SJCRH30 (cell line): ENCODE measurements around the gene FSHR. TPM values are rescaled to one million over a fixed set of nuclear protein-coding genes. Genes with fewer than 3 reads are reported as not detected.
A peak's percentile ranks its signal among the peaks of the same experiment; 100 is the strongest.

Source experiments
- DNase-seq, 2 experiments: peaks; one replicate each; pipeline ENCODE4 v3.0.0-alpha.2; 2015 to 2020
- H3K27ac ChIP-seq: fragments of 250-450 bp; sonication (Bioruptor Pico); 2 replicates; pipeline ENCODE4 v1.5.1; 2020; ENCODE audit warnings: mild to moderate bottlenecking, moderate library complexity
- H3K27me3 ChIP-seq: fragments of 250-450 bp; sonication (Bioruptor Pico); 2 replicates; pipeline ENCODE4 v1.5.1; 2020; ENCODE audit warnings: mild to moderate bottlenecking, moderate library complexity
- H3K36me3 ChIP-seq: fragments of 250-450 bp; sonication (Bioruptor Pico); 2 replicates; pipeline ENCODE4 v1.5.1; 2020; ENCODE audit warnings: mild to moderate bottlenecking, moderate library complexity
- H3K4me1 ChIP-seq: fragments of 250-450 bp; sonication (Bioruptor Pico); 2 replicates; pipeline ENCODE4 v1.5.1; 2020; ENCODE audit warnings: mild to moderate bottlenecking, moderate library complexity
- H3K4me3 ChIP-seq: fragments of 250-450 bp; sonication (Bioruptor Pico); 2 replicates; pipeline ENCODE4 v1.5.1; 2020; ENCODE audit warnings: mild to moderate bottlenecking, moderate library complexity
- H3K9me3 ChIP-seq: fragments of 250-450 bp; sonication (Bioruptor Pico); replicated peaks from 2 replicates; pipeline ENCODE4 v1.5.1; 2020; ENCODE audit warnings: mild to moderate bottlenecking, moderate library complexity
- total RNA-seq: library from RNA; depleted of rRNA; stranded (reverse); fragments of >200 nt; shearing (Covaris generic); gene quantifications from 2 replicates; pipeline ENCODE4 v1.2.3, GENCODE V29; 2014

The FSHR gene
- total RNA-seq, 1 experiment from 2014 or later = not detected

DNA sequence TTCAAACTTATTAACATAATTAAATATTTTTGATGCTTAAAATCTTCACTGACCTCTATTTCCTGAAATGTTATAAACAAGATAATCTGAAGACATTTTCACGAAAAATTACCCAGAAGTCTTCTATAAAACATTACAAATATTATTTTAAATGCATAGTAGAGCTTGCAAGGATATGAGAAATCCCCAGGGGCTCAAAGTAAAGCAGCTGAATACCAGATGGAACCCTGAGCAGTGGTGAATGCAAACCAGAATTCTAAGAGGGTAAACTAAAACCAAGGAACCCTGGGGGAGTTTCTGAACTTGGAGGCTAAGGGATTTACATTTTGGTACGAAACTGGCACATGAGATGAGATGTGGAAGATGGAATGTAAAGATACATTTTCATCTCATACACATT lies 83.6 kb downstream of the FSHR start:
- H3K9me3 ChIP-seq = no peaks in the 10 kb centered on the region
- no peaks in the 10 kb centered on the region for H3K27me3 ChIP-seq
- no peak overlapping the region for H3K27ac ChIP-seq
- H3K4me3 ChIP-seq = no peak overlapping the region
- H3K36me3 ChIP-seq = no peaks in the 10 kb centered on the region
- H3K4me1 ChIP-seq = no peaks in the 10 kb centered on the region
- DNase-seq = no peak

DNA sequence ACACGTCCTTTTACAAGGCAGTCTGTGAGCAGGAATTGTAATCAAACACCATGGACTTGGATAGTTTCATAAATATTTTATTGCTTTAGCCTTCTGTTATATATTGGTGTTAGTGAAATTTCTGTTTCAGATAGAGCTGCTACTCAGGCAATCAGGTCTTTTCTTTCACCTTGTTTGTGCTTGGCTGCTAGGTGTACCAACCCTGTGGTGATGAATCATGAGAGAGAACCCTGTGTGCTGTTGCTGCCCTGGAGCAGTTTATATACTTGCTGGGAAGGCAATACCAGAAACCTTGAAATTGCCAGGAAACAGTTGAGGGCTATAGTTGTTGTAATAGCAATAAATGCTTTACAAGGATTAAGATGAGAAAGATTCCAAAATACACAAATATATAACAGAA lies 84.5 kb downstream of the FSHR start:
- H3K9me3 ChIP-seq = no peaks in the 10 kb centered on the region
- H3K27ac ChIP-seq = no peak overlapping the region
- no peak for DNase-seq
- H3K4me1 ChIP-seq = no peaks in the 10 kb centered on the region
- no peak overlapping the region for H3K4me3 ChIP-seq
- no peaks in the 10 kb centered on the region for H3K36me3 ChIP-seq
- no peaks in the 10 kb centered on the region for H3K27me3 ChIP-seq

DNA sequence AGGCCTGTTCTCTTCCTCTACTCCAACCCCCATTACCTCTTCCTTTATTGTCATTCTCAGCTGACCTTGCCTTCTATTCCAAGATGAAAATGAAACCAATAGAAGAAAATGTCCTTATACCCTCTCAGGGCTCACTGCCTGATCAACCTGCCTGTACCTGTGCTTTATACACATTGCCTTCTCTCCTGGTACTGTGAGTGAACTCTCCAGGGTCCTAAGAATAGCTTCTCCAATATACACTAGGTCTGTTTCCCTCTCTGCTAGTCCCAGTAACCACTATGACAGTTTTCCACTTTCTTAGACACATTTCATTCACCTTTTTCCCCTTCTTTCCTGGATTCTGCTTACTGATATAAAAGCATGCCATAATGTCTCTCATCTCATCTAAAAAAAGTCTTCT lies 85.7 kb downstream of the FSHR start:
- Histone ChIP-seq H3K9me3 (no peaks in the 10 kb centered on the region), H3K27me3 (no peaks in the 10 kb centered on the region), H3K36me3 (no peaks in the 10 kb centered on the region), H3K4me1 (no peaks in the 10 kb centered on the region), H3K4me3 (no peak overlapping the region), H3K27ac (no peak overlapping the region)
- DNase-seq = no peak

DNA sequence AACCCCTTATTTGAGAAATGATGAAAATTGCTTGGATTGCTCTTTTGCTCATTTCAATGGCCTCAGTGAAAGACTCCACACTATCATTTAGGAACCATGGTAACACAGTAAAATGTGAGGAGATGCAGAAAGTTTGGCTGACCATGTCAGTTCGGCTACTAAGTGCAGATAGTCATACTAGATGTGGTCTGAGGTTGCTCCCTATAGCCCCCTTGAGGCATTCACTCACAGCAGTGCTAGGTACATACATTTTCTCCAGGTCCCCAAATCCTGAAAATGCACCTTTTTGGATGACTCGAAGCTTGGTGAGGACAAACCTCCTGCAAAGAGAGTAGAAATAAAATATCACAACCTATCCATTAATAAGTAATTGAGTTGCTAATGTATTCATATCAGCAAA lies 86.3 kb downstream of the FSHR start:
- no peaks in the 10 kb centered on the region for H3K4me1 ChIP-seq
- H3K36me3 ChIP-seq = no peaks in the 10 kb centered on the region
- no peaks in the 10 kb centered on the region for H3K27me3 ChIP-seq
- H3K27ac ChIP-seq = no peak overlapping the region
- H3K4me3 ChIP-seq = no peak overlapping the region
- no peak for DNase-seq
- H3K9me3 ChIP-seq = no peaks in the 10 kb centered on the region

DNA sequence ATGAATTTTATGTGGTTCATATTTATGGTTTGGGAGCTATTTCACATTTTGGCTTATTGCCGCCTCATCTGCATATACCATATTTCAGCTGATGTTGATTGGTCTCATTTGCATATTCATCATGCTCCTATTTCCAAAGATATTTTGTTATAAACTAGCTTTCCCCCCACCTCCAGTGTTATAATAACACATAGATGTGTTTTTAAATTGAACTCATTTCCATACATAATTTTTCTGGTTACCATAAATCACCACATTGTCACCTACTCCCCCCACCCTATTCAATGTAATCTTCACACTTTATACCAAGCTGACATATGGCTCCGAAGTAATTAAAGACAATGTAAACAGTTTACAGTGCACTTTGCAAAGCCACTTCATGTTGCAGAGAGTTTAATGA lies 101.2 kb downstream of the FSHR start:
- no peak for DNase-seq
- no peaks in the 10 kb centered on the region for H3K36me3 ChIP-seq
- H3K4me1 ChIP-seq = no peaks in the 10 kb centered on the region
- no peaks in the 10 kb centered on the region; the same call in 1 of the 2 replicates for H3K9me3 ChIP-seq
- H3K27me3 ChIP-seq = no peaks in the 10 kb centered on the region
- H3K4me3 ChIP-seq = no peak overlapping the region
- H3K27ac ChIP-seq = no peak overlapping the region

DNA sequence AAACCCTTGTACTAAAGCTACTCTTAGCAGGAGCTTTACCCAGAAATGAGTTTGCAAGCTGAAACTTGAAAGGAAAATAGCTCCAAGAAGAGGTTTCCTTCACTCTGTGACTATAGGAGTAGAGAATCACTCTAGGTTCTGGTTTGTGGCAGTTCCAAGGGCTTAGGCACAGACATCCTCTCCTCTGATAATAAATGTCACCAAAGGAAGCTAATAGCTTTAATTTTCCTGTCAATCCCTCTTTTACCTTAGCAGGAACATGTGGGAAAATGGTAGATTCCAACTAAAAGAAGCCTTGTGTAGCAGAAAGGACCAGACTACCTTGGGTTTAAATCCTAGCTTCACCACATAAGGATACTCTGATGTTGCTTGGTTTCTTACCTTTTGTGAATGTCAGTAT lies 104.0 kb downstream of the FSHR start:
- Histone ChIP-seq H3K9me3 (no peaks in the 10 kb centered on the region), H3K27me3 (no peaks in the 10 kb centered on the region), H3K27ac (no peak overlapping the region), H3K4me1 (no peaks in the 10 kb centered on the region), H3K36me3 (no peaks in the 10 kb centered on the region), H3K4me3 (no peak overlapping the region)
- DNase-seq = no peak

DNA sequence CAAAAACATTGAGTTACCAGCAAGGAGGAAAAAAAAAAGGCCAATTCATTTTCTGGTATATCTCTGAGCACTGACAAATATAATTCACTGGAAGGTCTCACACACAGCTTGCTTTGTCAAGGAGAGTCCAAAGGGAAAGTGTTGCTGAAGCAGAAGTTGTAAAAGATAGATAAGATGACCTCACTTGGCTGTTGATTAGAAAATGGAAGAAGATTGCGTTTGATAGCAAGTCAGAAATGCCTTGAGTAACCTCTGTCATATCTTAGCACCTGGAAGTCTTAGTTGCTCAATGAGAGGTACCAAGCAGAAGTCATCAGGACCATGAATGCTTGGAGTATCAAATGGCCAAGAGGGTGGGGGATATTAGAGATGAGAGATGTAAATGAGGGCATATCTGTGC lies 105.2 kb downstream of the FSHR start:
- H3K9me3 ChIP-seq = no peaks in the 10 kb centered on the region
- H3K27me3 ChIP-seq = no peaks in the 10 kb centered on the region
- no peak overlapping the region for H3K4me3 ChIP-seq
- no peak for DNase-seq
- H3K27ac ChIP-seq = no peak overlapping the region
- no peaks in the 10 kb centered on the region for H3K4me1 ChIP-seq
- H3K36me3 ChIP-seq = no peaks in the 10 kb centered on the region

DNA sequence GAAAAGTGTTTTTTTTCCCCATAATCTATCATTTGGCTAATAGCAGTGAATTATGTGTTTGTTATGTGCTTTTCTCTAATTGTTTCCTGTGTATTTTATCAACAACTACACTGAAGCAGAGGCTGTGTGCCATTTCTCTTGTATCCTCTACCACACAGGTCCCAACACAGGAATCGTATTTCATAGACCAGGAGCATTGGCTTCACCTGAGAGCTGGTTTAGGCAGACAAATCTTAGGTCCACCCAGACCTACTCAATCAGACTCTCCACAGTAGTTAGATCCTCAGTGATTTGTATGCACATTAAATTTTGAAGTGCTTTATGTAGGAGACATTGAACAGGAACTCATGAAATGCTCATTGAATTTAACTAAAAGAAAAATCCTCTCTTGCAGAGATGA lies 109.2 kb downstream of the FSHR start:
- no peaks in the 10 kb centered on the region for H3K27me3 ChIP-seq
- DNase-seq = no peak
- H3K27ac ChIP-seq = no peak overlapping the region
- no peaks in the 10 kb centered on the region for H3K4me1 ChIP-seq
- H3K4me3 ChIP-seq = no peak overlapping the region
- no peaks in the 10 kb centered on the region for H3K36me3 ChIP-seq
- H3K9me3 ChIP-seq = no peaks in the 10 kb centered on the region

DNA sequence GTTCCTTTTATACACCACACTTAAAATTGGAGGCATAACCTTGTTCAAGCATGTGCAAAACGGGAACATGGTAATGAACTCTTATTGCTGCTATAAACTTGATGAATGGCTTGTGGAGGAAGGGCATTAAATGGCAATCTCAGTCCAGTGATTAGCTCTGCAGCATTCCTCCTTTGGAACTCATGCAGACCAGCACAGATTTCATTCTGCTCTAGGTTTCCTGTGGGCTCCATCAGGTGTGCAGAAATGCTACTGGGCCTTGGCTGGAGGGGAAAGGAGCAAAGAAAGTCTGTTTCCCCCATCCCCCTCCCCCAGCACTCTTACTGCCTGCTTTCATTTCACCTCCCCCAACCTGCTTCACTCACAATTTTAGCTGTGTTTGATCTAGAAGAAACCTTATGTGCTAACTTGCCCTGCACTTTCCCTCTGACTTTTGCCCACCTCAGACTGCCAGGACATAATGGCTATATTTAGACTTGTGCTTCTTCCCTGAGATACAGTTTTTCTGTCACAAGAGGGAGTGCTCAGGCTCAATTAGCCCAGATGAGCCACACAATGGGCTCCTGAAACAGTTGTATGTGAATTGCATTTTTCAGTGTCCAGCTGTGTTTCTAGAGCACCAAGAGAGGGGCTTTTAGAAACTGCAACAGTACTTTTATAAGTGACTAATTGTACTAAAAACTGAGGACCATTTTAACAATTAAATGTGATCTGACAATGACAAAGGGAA lies 109.8 kb downstream of the FSHR start:
- no peaks in the 10 kb centered on the region for H3K9me3 ChIP-seq
- no peak overlapping the region for H3K4me3 ChIP-seq
- H3K4me1 ChIP-seq = no peaks in the 10 kb centered on the region
- DNase-seq = peak in 1 of 2 experiments; percentile 11
- no peaks in the 10 kb centered on the region for H3K27me3 ChIP-seq
- H3K36me3 ChIP-seq = no peaks in the 10 kb centered on the region
- H3K27ac ChIP-seq = no peak overlapping the region

DNA sequence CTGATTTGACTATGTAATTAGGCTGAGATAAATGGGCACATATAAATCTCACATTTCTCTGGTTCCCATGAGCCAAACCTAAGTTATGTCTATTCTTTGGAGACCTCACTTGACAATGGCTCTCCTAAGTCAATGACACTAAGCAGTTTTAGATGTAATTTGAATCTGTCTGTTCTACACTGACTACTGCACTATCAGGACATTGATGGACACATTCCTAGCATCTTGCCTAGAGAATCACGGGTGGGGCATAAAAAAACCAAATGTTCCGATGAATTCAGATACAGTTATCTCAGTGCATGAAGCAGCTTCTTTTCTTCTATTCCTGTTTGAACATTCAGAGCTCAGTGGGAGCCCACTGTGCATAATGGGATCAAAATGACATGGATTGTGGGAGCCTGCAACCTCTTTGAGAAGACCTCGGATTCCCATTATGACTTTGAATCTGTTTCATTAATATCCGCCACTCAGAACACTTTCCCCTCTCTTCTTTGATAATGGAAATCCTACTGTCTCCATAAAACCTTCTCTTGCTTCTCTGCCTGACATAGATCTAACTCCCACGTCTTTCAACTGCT lies 110.8 kb downstream of the FSHR start:
- Histone ChIP-seq H3K4me1 (no peaks in the 10 kb centered on the region), H3K9me3 (no peaks in the 10 kb centered on the region), H3K36me3 (no peaks in the 10 kb centered on the region), H3K27me3 (no peaks in the 10 kb centered on the region), H3K27ac (no peak overlapping the region), H3K4me3 (no peak overlapping the region)
- no peak for DNase-seq

DNA sequence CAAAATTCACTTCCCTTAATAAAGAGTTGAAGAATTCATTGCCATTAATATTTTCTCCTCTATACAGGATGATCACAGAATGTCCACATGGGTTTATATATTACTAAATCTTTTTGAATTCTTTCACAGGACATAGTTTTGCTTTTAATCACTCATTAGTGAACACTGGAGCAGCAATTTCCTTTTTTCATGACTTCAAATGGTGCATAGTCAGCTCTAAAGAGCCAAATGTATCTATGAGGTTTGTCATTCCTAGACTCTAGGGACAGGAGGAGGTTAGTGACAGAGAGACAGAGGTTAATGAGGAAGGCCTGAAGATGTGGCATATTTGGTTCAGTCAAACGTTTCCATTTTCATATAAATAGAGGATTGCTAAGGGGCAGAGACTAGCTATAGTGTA lies 111.8 kb downstream of the FSHR start:
- Histone ChIP-seq H3K9me3 (no peaks in the 10 kb centered on the region), H3K27me3 (no peaks in the 10 kb centered on the region), H3K27ac (no peak overlapping the region), H3K4me1 (no peaks in the 10 kb centered on the region), H3K36me3 (no peaks in the 10 kb centered on the region), H3K4me3 (no peak overlapping the region)
- no peak for DNase-seq

DNA sequence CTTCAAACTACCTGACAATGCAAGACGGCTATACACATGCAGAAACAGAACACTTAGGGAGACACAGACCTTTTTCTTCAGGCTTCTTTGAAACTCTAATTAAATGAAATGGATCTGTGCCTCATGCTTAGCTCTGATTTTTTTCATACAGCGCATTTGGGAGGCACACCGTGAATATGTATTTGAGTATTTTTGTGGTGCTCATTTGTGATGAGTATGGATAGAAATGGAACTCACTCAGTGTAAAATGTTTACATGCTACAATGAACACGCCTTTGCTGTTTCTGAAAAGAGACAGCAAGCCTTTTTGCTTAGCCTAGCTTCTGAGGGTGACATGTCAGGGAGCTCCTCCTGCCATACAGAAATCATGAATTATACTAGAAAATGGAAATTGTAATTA lies 113.3 kb downstream of the FSHR start:
- no peaks in the 10 kb centered on the region for H3K9me3 ChIP-seq
- no peak for DNase-seq
- H3K4me3 ChIP-seq = no peak overlapping the region
- no peaks in the 10 kb centered on the region for H3K36me3 ChIP-seq
- no peaks in the 10 kb centered on the region for H3K4me1 ChIP-seq
- H3K27ac ChIP-seq = no peak overlapping the region
- H3K27me3 ChIP-seq = no peaks in the 10 kb centered on the region

DNA sequence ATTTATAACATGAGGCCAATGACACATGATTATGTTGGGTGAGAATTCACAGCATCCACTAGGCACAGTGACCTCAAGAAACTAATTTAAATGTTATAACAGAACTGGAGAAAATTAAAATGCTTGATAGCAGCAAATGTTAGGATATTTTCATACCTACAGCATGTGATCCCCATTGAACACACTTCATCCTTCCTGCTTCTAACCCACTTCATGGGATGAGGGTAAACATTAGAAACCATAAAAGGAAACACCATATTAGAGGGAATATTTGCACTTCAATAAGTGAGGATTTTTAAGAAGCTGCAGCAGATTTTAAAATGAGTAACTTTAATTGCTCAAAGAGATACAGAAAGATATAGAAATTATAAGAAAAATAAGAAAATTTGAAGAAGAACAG lies 117.1 kb downstream of the FSHR start:
- Histone ChIP-seq H3K4me1 (no peaks in the 10 kb centered on the region), H3K27me3 (no peaks in the 10 kb centered on the region), H3K4me3 (no peak overlapping the region), H3K36me3 (no peaks in the 10 kb centered on the region), H3K27ac (no peak overlapping the region), H3K9me3 (no peaks in the 10 kb centered on the region)
- no peak for DNase-seq

DNA sequence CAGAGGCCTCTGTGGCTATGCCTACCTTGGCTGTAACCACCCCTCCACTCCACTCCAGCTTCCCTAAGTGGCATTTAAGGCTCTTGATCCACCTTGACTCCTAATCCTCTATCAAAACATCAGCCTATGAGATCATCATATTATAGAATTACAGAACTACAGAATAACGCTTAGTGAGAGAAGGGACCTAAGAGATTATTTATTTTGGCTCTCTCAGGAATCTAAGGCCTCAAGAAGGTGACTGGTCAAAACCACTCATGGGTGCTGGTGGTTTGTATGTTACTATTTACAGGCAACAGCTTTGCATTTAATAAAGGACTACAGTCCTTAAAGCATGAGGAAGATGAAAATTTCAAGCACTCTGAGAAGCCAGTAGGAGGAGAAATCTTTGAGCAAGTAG lies 118.8 kb downstream of the FSHR start:
- no peaks in the 10 kb centered on the region for H3K4me1 ChIP-seq
- H3K9me3 ChIP-seq = no peaks in the 10 kb centered on the region
- H3K4me3 ChIP-seq = no peak overlapping the region
- no peaks in the 10 kb centered on the region for H3K36me3 ChIP-seq
- no peak overlapping the region for H3K27ac ChIP-seq
- no peak for DNase-seq
- H3K27me3 ChIP-seq = no peaks in the 10 kb centered on the region

DNA sequence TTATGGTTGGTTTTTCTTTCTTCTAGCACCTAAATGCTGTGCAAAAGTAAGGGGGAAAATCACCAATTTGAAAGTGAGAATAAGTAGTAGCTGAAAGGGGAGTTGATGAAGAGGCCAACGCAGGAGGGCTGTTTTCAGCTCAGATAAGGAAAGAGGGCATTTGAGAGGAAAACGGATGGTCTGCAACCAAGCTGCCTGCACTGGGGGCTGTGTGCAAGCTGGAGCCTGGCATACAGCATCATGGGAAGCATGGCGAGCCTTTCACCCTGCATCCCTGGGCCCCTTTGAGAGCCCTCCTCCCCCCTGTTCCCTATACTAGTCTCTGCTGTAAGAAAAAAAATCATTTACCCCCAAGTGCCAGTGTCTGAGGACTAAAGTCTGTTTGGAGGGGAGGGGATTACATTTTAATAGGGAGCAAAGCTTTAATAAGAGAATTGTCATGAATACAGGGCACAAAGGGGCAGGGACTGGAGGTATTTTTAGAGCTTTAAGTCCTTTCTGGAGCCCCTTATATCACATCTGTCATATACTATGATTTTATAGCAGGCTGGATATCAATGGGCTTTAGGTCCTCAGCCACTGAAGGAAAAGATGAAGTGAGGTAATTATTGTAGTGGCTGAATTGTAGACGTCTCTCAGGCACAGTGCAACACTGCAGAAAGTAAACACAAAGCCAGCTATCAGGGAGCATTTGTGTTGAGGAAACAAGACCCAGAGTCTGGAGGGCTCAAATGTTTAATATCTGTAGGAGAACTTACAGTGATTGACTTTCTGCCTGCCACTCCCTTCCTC lies 120.7 kb downstream of the FSHR start:
- no peaks in the 10 kb centered on the region for H3K36me3 ChIP-seq
- no peak overlapping the region for H3K27ac ChIP-seq
- no peaks in the 10 kb centered on the region for H3K27me3 ChIP-seq
- no peaks in the 10 kb centered on the region for H3K9me3 ChIP-seq
- no peak overlapping the region for H3K4me3 ChIP-seq
- no peak for DNase-seq
- H3K4me1 ChIP-seq = no peaks in the 10 kb centered on the region
